ENCODE data around the gene ELMOD1.

ELMOD1 gene

DNA sequence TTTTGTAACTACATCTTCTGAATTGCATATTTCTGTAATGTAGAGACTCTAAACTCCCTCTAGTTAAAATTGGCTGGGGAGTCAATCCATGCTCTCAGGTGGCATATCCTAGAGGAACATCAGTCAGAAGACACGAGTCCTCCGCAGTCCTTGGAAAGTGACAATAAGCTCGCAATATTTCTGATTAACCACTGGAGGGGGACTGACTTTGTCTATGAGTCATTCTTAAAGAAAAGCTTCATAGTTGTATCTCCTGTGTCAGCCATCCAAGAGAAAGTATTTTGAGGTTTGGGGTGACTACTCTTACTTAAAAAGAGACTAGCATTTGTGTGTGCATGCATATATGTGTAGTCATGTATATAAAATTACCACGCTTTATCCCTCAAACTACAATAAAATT is 60.7 kb downstream of the ELMOD1 start:
- no peak for DNase-seq

DNA sequence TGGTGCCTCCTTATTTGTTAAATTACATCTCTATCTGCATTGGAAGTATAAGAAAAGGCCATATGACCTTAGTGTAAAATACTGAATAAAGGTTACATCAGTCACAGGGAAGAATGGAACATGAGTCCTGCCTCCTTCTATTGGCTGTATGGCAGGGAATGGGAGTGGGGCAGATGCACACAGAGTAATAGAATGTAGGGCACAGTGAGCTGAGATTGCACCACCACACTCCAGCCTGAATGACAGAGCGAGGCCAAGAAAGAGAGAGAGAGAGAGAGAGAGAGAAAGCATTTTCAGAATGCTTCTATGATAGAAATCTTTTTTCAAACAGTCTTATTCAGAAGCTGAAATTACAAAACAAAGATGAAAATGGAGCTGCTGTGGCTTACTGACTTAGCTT is 62.1 kb downstream of the ELMOD1 start:
- no peak for DNase-seq

DNA sequence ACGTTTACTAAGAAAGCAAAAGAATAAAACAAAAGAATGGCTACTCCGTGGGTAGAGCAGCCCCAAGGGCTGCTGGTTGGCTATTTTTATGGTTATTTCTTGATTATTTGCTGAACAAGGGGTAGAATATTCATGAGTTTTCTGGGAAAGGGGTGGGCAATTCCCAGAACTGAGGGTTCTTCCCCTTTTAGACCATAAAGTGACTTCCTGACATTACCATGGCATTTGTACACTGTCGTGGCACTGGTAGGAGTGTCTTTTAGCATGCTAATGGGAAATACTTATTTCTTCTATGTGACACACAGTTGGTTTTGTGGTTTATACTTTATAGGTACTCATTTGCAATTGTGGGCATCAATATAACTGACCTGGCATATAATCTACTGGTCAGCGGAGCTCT is 64.7 kb downstream of the ELMOD1 start:
- no peak for DNase-seq

GRCh38 chr11:107659310-107659709 is 68.4 kb downstream of the ELMOD1 start:
- DNase-seq = no peak

DNA sequence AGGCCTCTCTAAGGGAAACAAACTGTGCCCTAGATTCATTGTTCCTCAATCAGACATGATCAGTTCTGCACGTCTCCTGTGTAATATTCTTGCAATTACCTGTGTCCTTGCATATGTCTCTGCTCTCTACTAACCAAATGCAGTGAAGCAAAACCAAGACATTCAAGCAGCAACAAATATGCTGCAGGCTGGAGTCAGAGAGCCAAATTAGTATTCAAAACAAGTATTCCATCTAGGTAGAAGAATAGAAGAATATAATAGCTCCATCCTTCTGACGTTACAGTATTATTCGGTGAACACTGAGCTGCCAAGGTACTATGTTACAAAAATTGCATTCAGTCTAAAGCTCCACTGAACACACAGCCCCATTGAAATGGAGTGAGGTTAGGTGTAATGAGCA is 69.1 kb downstream of the ELMOD1 start:
- no peak for DNase-seq

DNA sequence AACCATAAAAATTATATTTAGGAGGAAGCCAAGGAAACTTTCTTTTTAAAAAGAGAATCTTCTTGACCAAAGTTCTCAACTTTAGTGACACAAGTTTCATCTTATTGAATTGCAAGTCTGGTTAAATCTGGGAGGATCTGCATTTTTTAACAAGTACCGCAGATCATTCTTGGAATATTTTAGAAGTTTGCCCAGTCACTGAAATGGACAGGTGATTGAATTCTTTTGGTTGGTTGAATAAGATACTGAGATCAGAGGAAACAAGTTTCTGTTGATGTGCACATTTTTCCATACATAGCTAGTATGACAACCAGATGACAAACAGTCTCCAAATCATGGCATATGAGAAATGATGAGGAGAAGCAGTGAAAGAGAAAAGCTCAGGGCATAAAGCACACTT is 70.7 kb downstream of the ELMOD1 start:
- DNase-seq = no peak

GRCh38 chr11:107665018-107665417 is 74.1 kb downstream of the ELMOD1 start:
- no peak for DNase-seq

- DNase-seq = no peak
Measured at GRCh38 chr11:107666911-107667613, 76.1 kb downstream of the ELMOD1 start.

- DNase-seq = no peak
Measured at GRCh38 chr11:107669191-107669740, 78.3 kb downstream of the ELMOD1 start.

- DNase-seq = no peak
Measured at GRCh38 chr11:107669893-107670601, 79.1 kb downstream of the ELMOD1 start.

DNA sequence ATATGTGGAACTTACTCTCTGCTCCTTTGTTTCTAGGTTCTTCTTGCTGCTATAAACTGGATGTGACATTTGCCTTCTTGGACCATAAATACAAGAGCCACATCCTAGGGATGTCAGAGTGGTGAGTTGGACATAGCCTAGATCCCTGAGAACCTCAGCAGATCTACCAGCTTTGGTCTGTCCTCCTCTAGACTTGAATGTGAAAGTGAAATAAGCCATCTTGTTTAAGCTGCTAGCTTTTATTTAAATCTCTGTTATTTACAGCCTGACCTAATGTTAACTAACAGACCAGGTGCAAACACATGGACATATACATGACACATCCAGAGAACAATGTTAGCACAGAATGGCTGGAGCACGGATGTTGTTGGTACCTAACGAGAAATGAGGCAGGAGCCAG is 85.0 kb downstream of the ELMOD1 start:
- no peak for DNase-seq

DNA sequence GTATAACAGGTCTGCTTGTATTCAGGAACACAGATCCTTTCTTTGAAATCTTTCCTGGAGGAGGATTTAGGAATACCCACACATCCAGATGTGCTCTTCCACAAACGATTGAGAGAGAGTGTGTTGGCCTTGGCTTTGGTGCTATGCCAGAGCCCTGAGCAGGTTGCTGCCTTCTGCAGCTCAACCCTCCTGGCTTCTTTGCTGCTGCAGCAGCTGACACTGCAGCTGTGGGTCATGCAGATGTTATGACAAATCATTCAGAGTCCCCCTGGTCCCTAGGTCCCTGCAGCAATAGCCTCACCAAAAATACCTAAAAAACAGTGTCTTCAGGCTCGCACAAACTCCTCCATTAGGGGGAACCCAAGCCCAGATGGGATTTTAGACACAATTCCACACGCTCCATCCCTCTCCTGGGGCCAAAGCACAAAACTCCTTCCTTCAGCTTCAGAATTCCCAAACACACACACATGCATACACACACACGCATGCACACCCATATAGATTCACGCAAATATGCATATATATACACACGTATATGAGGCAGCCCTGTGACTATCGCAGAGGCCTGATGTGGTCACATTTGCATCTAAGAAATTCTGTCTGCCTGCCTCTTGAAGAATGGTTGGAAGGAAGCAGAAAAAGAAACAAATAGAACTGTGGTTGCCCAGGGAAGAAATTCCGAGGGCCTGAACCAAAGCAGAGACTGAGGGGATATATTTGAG is 85.5 kb downstream of the ELMOD1 start:
- DNase-seq = no peak

DNA sequence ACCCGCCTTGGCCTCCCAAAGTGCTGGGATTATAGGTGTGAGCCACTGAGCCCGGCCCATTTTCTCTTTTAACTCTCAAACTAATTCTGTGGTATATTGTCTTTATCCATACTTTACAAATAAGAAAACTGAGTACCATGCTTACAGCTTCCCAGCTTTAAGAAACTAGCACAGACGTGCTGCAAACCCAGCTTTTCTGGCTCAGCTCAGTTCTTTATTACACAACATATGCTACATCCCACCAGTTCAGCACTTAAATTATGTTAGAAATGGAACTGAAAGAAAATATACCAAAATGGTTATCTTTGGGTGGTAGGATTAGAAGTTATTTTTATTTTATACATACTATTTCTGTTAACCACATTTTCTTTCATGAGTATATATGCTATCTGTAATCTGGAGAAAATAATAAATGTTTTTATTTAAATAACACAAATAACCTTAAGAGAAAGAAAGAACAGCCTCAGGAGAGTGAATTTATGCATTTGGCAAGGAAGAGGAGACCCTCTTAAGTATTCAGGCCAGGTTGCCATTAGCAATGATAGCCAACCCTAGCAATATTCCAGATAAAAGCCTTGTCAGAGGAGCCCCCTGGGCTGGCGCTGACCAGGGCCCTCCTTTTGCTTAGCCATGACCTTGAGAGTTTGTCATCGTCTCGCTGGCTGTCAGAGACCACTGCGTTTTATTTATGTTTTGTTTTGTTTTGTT is 87.1 kb downstream of the ELMOD1 start:
- no peak for DNase-seq

DNA sequence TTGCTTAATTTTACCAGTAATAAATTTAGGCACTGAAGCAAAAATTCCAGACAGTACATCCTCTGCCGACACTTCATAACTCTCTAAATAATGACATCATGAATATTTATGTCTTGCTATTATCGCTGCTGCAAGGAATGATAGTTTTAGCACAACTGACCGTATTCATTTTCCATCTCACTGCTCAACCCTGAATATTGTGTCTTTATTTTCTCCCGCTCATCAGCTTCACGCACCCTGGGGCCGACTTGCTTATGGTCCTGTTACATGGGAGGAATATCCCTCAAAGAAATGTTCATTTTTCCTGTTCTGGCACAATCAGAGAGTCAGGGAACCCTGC is 87.7 kb downstream of the ELMOD1 start:
- DNase-seq = no peak

DNA sequence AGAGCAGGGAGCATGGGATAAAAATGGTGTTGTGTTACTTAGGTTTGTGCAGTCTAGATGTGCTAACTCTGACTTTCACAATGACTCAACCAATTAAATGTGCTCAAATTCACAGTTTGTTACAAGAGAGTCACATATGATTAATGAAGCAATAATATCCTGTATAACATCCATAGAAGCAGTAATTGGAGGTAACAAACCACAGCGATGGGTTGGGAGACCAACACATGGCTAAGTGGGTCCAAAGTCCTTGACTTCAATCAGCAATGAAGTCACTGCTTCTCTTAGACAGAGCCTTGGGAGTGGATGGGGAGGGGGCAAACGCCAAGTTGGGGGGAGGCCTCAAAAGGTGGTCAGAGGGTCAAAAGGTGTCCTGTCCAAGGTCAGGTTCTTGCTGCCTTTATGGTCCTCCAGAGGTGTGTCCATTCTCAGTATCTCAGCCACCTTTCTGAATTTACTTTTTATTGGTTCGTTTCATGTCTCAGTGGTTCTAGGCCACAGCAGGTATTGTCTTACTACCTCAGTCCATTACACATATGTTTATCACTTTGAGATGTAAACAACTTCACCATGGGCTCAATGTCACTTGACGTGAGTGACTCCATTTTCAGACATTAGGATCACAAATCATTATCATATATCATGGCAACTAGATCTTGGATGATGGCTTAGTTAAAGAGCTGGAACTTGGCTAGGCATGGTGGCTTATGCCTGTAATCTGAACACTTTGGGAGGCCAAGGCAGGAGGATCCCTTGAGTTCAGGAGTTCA is 88.5 kb downstream of the ELMOD1 start:
- DNase-seq = no peak

DNA sequence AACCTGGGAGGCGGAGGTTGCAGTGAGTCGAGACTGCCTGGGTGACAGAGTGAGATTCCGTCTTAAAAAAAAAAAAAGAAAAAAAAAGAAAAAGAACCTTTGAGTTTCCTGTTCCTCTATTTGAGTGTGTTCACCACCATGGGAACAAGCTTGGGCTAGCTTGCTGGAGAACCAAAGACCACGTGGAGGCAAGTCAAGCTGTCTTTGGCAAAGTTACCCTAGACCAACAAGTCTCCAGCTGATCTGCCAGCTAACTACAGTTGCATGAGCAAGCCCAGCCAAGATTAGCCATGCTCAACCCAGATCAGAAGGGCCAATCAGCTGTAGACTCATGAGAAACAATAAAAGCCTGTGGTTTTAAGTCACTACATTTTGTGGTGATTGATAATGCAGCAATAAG is 91.2 kb downstream of the ELMOD1 start:
- no peak for DNase-seq

DNA sequence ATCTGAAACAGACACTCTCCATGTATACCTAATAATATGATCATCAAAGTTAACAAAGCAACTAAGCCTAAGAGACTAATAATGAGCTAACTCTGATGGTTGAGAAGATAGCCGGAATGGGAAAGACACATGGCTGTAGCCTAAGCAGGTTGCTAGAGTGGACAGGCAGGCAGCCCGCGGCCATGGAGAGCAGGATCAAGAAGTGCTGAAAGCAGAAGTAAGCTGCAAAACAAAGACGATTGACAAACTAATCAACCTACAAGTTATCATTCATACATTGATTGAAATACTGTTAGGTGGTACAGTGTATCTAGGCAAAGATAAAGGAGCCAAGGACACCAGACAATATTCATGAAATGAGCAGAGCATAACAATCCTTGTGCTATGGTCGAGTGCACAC is 91.6 kb downstream of the ELMOD1 start:
- no peak for DNase-seq

DNA sequence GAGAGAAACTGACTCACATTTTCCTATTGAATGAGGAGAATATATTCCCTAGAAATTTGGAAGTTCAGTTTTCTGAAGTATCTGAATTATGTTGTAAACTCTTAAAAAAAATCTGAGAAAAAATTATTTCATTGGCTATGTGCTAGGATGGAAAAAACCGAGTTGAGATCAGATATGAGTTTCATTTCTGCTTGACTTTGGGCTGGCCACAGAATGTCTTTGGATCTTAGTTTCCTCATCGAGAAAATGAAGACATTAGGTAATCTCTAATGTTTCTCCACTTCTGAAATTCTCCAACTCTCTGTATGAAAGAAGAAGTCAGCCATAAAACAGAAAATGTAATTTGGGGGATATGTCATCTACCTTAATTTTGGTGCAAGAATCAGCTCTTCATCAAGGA is 92.1 kb downstream of the ELMOD1 start:
- DNase-seq = no peak

DNA sequence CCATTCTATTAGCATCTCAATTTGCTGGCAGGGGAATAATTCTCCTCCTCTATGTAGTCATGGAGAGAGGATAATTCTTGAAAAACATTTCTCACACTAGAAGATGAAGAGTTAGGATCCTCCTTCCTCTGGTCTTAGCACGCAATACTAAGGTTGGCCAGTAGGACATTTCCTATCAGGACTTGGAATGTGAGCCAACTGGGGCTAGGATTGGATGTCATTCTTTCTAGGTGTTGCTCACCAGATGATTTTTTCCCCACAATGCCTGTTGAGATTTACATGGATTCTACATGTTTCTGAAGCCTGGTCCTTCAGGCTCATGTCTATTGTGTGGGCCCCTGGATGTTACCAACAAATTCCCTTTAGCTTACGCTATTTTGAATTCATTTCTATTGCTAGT is 92.9 kb downstream of the ELMOD1 start:
- DNase-seq = no peak

DNA sequence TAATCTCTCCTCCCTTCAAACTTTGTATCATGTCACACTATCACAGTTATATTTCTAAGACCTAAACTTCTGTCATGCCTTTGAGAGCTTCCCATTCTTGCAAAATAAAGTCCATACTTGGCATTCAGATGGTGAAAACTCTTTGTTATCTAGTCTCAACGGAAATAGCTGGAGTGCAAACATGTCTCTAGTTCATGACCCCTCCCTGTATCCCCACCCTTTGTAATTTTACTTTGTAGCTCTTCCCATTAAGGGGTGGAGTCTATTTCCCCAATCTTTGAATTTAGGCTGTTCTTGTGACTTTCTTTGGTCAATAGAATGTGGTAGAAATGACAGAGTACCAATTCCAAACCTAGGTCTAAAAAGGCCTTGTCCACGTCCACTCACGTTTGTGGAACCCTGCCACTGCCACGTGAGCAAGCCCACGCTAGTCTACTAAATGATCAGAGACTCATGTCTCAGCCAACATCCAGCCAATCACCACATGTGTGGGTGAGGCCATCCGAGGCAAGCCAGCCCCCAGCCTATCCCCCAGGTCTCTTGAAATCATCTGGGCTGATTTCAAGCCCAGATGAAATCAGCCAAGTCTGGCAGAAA is 97.5 kb downstream of the ELMOD1 start:
- DNase-seq = no peak

DNA sequence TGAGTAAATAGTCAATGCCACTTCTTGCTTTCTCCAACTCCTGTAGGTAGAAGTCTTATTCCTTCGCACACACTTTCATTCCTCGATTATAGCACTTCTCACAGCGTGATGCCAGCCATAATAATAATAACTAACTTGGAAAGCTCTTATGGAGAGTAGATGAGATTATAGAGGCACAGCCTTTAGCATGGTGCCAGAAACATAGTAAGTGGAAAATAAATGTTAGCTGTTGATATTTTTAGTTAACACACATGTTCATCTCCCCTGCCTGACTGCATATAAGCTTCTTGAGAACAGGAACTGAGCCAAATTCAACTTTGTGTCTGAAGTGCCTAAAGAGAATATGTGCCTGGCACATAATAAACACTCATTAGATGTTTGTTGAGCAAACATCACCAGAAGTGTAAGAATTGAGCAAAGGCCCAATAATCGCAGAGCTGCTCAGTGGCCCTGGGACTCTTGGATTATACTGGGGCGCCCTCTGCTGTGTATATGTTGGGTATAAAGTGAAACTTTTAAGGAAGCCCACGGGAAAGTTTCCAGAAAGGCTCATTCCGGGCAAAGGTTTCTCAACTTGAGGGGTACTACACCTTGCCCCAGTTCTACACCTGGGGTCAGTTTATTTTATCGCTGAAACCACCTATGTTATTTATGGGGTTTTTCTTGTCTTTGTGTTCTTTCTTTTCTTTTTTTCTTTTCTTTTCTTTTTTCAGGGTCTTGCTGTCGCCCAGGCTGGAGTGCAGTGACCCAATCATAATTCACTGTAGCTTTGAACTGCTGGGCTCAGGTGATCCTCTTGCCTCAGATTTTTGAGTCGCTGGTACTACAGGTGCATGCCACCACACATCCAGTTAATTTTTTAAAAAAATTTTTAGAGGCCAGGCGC is 98.6 kb downstream of the ELMOD1 start:
- no peak for DNase-seq

Data from activated gamma-delta T cell (primary cell).